HepG2 (cell line): Measurements from ENCODE around the gene ZBTB7C. TPM values are rescaled to one million over a fixed set of nuclear protein-coding genes. Genes with fewer than 3 reads are reported as not detected.

ENCODE experiments used
- DZIP1 ChIP-seq: sonication (generic); formaldehyde crosslinking; IDR thresholded peaks from 2 replicates; pipeline ENCODE4 v1.5.0; 2020; ENCODE audit warnings: mild to moderate bottlenecking, missing genetic modification reagents
- EED ChIP-seq: sonication (generic); formaldehyde crosslinking; IDR thresholded peaks from 2 replicates; pipeline ENCODE4 v1.5.0; 2020; ENCODE audit warnings: mild to moderate bottlenecking, missing genetic modification reagents
- HBP1 ChIP-seq: IDR thresholded peaks from 2 replicates; pipeline ENCODE4 v1.6.1; 2016; ENCODE audit warnings: low read depth, control low read depth
- MIXL1 ChIP-seq: IDR thresholded peaks from 2 replicates; pipeline ENCODE4 v1.6.1; 2016
- SUZ12 ChIP-seq: fragments of 150-350 bp; IDR thresholded peaks from 2 replicates; pipeline ENCODE4 v1.6.1; 2014; ENCODE audit warnings: low read depth, low read length
- ZNF235 ChIP-seq: sonication (generic); formaldehyde crosslinking; IDR thresholded peaks from 2 replicates; pipeline ENCODE4 v1.8.1; 2023; ENCODE audit warnings: mild to moderate bottlenecking, missing genetic modification reagents, borderline replicate concordance
- ZNF639 ChIP-seq: conservative IDR thresholded peaks from 2 replicates; pipeline ENCODE4 v1.6.1; 2018; ENCODE audit warnings: missing genetic modification reagents
- polyA plus RNA-seq, 8 experiments: library from polyadenylated mRNA; depleted of rRNA in 3 of 8; stranded (reverse) in 7 of 8; unstranded in 1 of 8; fragments of >200 nt; fragmentation: Illumina TruSeq in 4 of 8; extraction: Trizol in 4 of 8; gene quantifications; 2 replicates each; pipeline versions ENCODE4 v1.2.1 to v1.2.3, GENCODE V29; 2011 to 2016; ENCODE audit warnings: low read depth in 4 of 8, missing spikeins in 1 of 8, mixed read lengths in 1 of 8; ENCODE audit not compliant: insufficient read depth in 1 of 8
- total RNA-seq, 5 experiments: library from RNA; depleted of rRNA; stranded (reverse); fragments of >200 nt; fragmentation: Illumina TruSeq; extraction: Trizol; gene quantifications; 2 replicates each; pipeline ENCODE4 v1.2.3, GENCODE V29; 2016; ENCODE audit warnings: low read depth in 1 of 5
- TF ChIP-seq, protein P1 (sequence below): sonication (generic); formaldehyde crosslinking; IDR thresholded peaks from 2 replicates; pipeline ENCODE4 v1.5.0; 2020; ENCODE audit warnings: mild to moderate bottlenecking, missing genetic modification reagents

Gene ZBTB7C
- total and polyA plus RNA-seq, 2 of the 13 experiments (the other 11 are each of a cell fraction or from before 2014, with no cell fraction given) = 0.01 to 0.04 TPM

DNA sequence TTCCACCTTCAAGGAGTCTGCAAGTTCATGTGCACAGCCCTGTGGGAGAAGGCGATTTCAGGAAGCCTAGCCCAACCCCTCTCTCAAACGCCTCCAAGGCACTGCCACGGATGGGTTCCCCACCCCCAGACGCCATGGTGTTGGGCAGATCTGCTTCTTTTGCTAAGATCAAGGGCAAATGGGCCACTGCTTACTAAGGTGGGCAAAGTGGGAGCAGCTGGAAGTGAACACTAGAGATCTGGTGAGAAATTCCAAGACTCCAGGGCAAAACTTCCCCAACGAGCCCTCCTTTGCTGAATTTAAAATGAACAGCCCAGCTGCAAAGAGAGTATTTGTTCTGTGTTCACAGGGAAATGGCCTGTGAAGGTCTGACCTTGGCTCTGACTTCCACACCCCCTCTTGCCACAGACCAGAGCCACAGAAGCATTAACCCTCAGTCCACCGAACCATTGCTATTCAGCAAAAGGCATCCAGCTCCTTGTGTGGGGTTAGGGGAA is 45.1 kb upstream of the ZBTB7C start (continued):
- TF ChIP-seq, protein P1, sequence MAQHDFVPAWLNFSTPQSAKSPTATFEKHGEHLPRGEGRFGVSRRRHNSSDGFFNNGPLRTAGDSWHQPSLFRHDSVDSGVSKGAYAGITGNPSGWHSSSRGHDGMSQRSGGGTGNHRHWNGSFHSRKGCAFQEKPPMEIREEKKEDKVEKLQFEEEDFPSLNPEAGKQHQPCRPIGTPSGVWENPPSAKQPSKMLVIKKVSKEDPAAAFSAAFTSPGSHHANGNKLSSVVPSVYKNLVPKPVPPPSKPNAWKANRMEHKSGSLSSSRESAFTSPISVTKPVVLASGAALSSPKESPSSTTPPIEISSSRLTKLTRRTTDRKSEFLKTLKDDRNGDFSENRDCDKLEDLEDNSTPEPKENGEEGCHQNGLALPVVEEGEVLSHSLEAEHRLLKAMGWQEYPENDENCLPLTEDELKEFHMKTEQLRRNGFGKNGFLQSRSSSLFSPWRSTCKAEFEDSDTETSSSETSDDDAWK (CRISPR knock-in tag) = no peak
- TF ChIP-seq MIXL1 (CRISPR knock-in tag) (peak; percentile 35; the same call in 1 of the 2 replicates), EED (no peak), ZNF639 (CRISPR knock-in tag) (no peak), SUZ12 (no peak), DZIP1 (CRISPR knock-in tag) (no peak), ZNF235 (CRISPR knock-in tag) (no peak), HBP1 (CRISPR knock-in tag) (0 out of 2 replicates have a peak, but pooled peaks have one; percentile 24)
